Pons (tissue), 1 donor: ENCODE measurements around the gene CFAP97D2.
"Not testable (repeated sequence)": the region's sequence is repeated elsewhere in the genome, so short reads cannot be mapped to it uniquely, and the experiment has no call there.

ENCODE experiments used
- DNase-seq: peaks from one replicate; pipeline ENCODE4 v3.0.0-alpha.2; 2016; ENCODE audit warnings: low spot score

The CFAP97D2 gene

GRCh38 chr13:114143806-114144605, 35.1 kb upstream of the CFAP97D2 start:
- DNase-seq: no peak

- DNase-seq: no peak
Measured at GRCh38 chr13:114144606-114145244, 34.3 kb upstream of the CFAP97D2 start.

- no peak for DNase-seq
Measured at GRCh38 chr13:114145256-114145655, 33.8 kb upstream of the CFAP97D2 start.

GRCh38 chr13:114145722-114146121, 33.3 kb upstream of the CFAP97D2 start:
- DNase-seq: no peak

GRCh38 chr13:114146173-114146572, 32.9 kb upstream of the CFAP97D2 start:
- no peak for DNase-seq

- no peak for DNase-seq
Measured at GRCh38 chr13:114146629-114147028, 32.4 kb upstream of the CFAP97D2 start.

GRCh38 chr13:114147803-114148520, 31.1 kb upstream of the CFAP97D2 start:
- DNase-seq: no peak

- no peak for DNase-seq
Measured at GRCh38 chr13:114148521-114148855, 30.6 kb upstream of the CFAP97D2 start.

GRCh38 chr13:114148886-114149285, 30.2 kb upstream of the CFAP97D2 start:
- DNase-seq: not testable (repeated sequence)

GRCh38 chr13:114149774-114150740, 29.0 kb upstream of the CFAP97D2 start:
- DNase-seq: no peak

- no peak for DNase-seq
Measured at GRCh38 chr13:114151031-114151430, 28.0 kb upstream of the CFAP97D2 start.

GRCh38 chr13:114151565-114152284, 27.3 kb upstream of the CFAP97D2 start:
- no peak for DNase-seq

GRCh38 chr13:114152285-114152645, 26.8 kb upstream of the CFAP97D2 start:
- no peak for DNase-seq

GRCh38 chr13:114152831-114153371, 26.2 kb upstream of the CFAP97D2 start:
- peak; percentile 62 for DNase-seq

- DNase-seq: no peak
Measured at GRCh38 chr13:114153485-114154080, 25.5 kb upstream of the CFAP97D2 start.

- DNase-seq: no peak
Measured at GRCh38 chr13:114154476-114154875, 24.6 kb upstream of the CFAP97D2 start.

- no peak for DNase-seq
Measured at GRCh38 chr13:114155320-114155719, 23.7 kb upstream of the CFAP97D2 start.

GRCh38 chr13:114155926-114156883, 22.9 kb upstream of the CFAP97D2 start:
- no peak for DNase-seq

- DNase-seq: no peak
Measured at GRCh38 chr13:114157869-114158495, 21.1 kb upstream of the CFAP97D2 start.
